GM13977 (cell line): ENCODE data around the gene FMN1.

Experiments used
- DNase-seq: peaks from one replicate; pipeline ENCODE4 v3.0.0; 2012; ENCODE audit warnings: low spot score
- CTCF ChIP-seq: IDR thresholded peaks from 2 replicates; pipeline ENCODE4 v1.5.1; 2012; ENCODE audit warnings: mild to moderate bottlenecking, control low read depth; ENCODE audit not compliant: insufficient read depth; ENCODE audit errors: extremely low read depth, missing control alignments
- in situ Hi-C: fragments of 300-500 bp; cut with MboI; formaldehyde crosslinking; loops from one replicate; pipeline ENCODE4 v1.12.0; 2022; ENCODE audit warnings: low sequenced_read_pairs, low pct_unique_long_range_greater_than_20kb, mixed read lengths, inconsistent platforms; ENCODE audit not compliant: unreplicated experiment

FMN1 gene

GRCh38 chr15:33157371-33158037 is 37.0 kb downstream of the FMN1 start:
- in situ Hi-C loops: no loop called here
- TF ChIP-seq CTCF: no peak
- DNase-seq: no peak

- no peak for TF ChIP-seq CTCF
- in situ Hi-C loops: no loop called here
- DNase-seq: no peak
These were observed 38.7 kb downstream of the FMN1 start for GRCh38 chr15:33155691-33156420.

GRCh38 chr15:33154351-33155166 is 40.0 kb downstream of the FMN1 start:
- no peak for DNase-seq
- no peak for TF ChIP-seq CTCF
- in situ Hi-C loops: no loop called here

- in situ Hi-C loops: no loop called here
- TF ChIP-seq CTCF: no peak
- no peak for DNase-seq
These were observed 41.0 kb downstream of the FMN1 start for GRCh38 chr15:33153548-33153947.

- in situ Hi-C loops: no loop called here
- no peak for TF ChIP-seq CTCF
- DNase-seq: no peak
These were observed 41.9 kb downstream of the FMN1 start for GRCh38 chr15:33152502-33153109.

GRCh38 chr15:33150971-33151370 is 43.5 kb downstream of the FMN1 start:
- no peak for DNase-seq
- no peak for TF ChIP-seq CTCF
- in situ Hi-C loops: no loop called here
